ENCODE data around the gene MCTP2.

DNA sequence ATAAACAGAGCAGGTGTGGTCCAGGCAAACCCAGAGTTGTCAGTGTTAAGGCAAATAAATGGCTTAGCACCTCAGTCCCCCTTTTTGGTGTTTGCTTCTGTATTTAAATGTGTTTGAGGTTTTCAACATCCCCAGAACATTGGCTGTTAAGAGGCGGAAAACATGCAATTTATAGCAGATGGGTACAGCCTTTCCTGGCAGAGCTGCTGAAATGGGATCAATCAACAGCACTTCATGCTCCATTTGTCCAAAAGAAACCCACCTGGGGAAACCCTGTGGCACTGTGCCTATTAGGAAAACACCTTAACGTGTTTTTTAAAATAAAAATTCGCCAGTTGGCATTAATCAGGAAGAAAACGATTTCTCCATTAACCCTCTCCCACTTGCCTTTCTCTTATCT, 135.4 kb downstream of the MCTP2 start:
- TF ChIP-seq ZNF529 (tag by site-specific recombination; IDR thresholded peaks at IDR 0.05; ENCODE audit: insufficient replicate concordance) = no peak
- TF ChIP-seq ZNF121 (tag by site-specific recombination; IDR thresholded peaks at IDR 0.05) = no peak
- no peak for TF ChIP-seq ZNF707 (tag by site-specific recombination; IDR thresholded peaks at IDR 0.05)
- TF ChIP-seq YY1 (tag by site-specific recombination; IDR thresholded peaks at IDR 0.05) = no peak
- TF ChIP-seq, protein P1, sequence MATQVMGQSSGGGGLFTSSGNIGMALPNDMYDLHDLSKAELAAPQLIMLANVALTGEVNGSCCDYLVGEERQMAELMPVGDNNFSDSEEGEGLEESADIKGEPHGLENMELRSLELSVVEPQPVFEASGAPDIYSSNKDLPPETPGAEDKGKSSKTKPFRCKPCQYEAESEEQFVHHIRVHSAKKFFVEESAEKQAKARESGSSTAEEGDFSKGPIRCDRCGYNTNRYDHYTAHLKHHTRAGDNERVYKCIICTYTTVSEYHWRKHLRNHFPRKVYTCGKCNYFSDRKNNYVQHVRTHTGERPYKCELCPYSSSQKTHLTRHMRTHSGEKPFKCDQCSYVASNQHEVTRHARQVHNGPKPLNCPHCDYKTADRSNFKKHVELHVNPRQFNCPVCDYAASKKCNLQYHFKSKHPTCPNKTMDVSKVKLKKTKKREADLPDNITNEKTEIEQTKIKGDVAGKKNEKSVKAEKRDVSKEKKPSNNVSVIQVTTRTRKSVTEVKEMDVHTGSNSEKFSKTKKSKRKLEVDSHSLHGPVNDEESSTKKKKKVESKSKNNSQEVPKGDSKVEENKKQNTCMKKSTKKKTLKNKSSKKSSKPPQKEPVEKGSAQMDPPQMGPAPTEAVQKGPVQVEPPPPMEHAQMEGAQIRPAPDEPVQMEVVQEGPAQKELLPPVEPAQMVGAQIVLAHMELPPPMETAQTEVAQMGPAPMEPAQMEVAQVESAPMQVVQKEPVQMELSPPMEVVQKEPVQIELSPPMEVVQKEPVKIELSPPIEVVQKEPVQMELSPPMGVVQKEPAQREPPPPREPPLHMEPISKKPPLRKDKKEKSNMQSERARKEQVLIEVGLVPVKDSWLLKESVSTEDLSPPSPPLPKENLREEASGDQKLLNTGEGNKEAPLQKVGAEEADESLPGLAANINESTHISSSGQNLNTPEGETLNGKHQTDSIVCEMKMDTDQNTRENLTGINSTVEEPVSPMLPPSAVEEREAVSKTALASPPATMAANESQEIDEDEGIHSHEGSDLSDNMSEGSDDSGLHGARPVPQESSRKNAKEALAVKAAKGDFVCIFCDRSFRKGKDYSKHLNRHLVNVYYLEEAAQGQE (tag by site-specific recombination; IDR thresholded peaks at IDR 0.05) = no peak
- no peak for TF ChIP-seq ZNF274 (IDR thresholded peaks at IDR 0.05; ENCODE audit: low read length)
- no peak for TF ChIP-seq ZNF274 (tag by site-specific recombination; IDR thresholded peaks at IDR 0.05; ENCODE audit: borderline replicate concordance)
